Embryonic facial prominence (tissue), 1 donor: ENCODE data around the gene TAOK2.

Experiments
- DNase-seq: peaks from one replicate; pipeline ENCODE4 v3.0.0-alpha.2; 2016; ENCODE audit errors: extremely low spot score

The TAOK2 gene

GRCh38 chr16:29963021-29963743 lies 10.5 kb upstream of the TAOK2 start:
- DNase-seq, result no peak

GRCh38 chr16:29968205-29968604 lies 5.5 kb upstream of the TAOK2 start:
- DNase-seq, result no peak

GRCh38 chr16:29971304-29971703 lies 2.4 kb upstream of the TAOK2 start:
- no peak for DNase-seq

- no peak for DNase-seq
Measured at GRCh38 chr16:29972500-29972899, 1.2 kb upstream of the TAOK2 start.

- no peak for DNase-seq
Measured at GRCh38 chr16:29972992-29973383, 680 bp upstream of the TAOK2 start.

GRCh38 chr16:29974291-29975133 lies 844 bp downstream of the TAOK2 start:
- no peak for DNase-seq

GRCh38 chr16:29975134-29975538 lies 1.5 kb downstream of the TAOK2 start:
- no peak for DNase-seq

GRCh38 chr16:29975811-29976511 lies 2.3 kb downstream of the TAOK2 start:
- no peak for DNase-seq

GRCh38 chr16:29977063-29977825 lies 3.6 kb downstream of the TAOK2 start:
- DNase-seq, result no peak

GRCh38 chr16:29978081-29978480 lies 4.4 kb downstream of the TAOK2 start:
- DNase-seq, result no peak

GRCh38 chr16:29978564-29979270 lies 5.0 kb downstream of the TAOK2 start:
- DNase-seq, result no peak

- no peak for DNase-seq
Measured at GRCh38 chr16:29982560-29983419, 9.1 kb downstream of the TAOK2 start.

GRCh38 chr16:29983420-29984136 lies 9.9 kb downstream of the TAOK2 start:
- no peak for DNase-seq

GRCh38 chr16:29984137-29984763 lies 10.6 kb downstream of the TAOK2 start:
- no peak for DNase-seq

- no peak for DNase-seq
Measured at GRCh38 chr16:29984764-29985147, 11.1 kb downstream of the TAOK2 start.

GRCh38 chr16:29985271-29985811 lies 11.7 kb downstream of the TAOK2 start:
- no peak for DNase-seq

- DNase-seq, result no peak
Measured at GRCh38 chr16:29986231-29986630, 12.6 kb downstream of the TAOK2 start.

GRCh38 chr16:29986931-29987330 lies 13.3 kb downstream of the TAOK2 start:
- no peak for DNase-seq
